Measurements from ENCODE around the gene GNG3. TPM values are rescaled to one million over a fixed set of nuclear protein-coding genes. Genes with fewer than 3 reads are reported as not detected.
A peak's percentile ranks its signal among the peaks of the same experiment; 100 is the strongest.

Gene GNG3
- total RNA-seq, 1 experiment from 2014 or later, result not detected

- TF ChIP-seq ATF3 (IDR thresholded peaks at IDR 0.05) (no peak), YY1 (IDR thresholded peaks at IDR 0.05; ENCODE audit: extremely low read depth, insufficient replicate concordance, low read depth, low read length) (no peak)
Observed at GRCh38 chr11:62727165-62727871, 19.8 kb downstream of the GNG3 start, which contains the start of gene HNRNPUL2 (continued).

GRCh38 chr11:62727872-62728170 is 20.3 kb downstream of the GNG3 start:
- Histone ChIP-seq H3K36me3 (ENCODE audit: control insufficient read depth in 1 of 2, insufficient read depth in 2 of 2, low read length in 2 of 2) (peaks cover 18 to 26% of the 10 kb centered on the region in 2 experiments), H3K9ac (ENCODE audit: low read length) (peak overlapping the region; percentile 93), H3K9me3 (ENCODE audit: control insufficient read depth in 1 of 2, insufficient read depth in 1 of 2, low read depth in 1 of 2, low read length in 2 of 2) (no peaks in the 10 kb centered on the region), H3K9me2 (ENCODE audit: insufficient read depth) (no peaks in the 10 kb centered on the region), H3K4me1 (ENCODE audit: control insufficient read depth in 1 of 2, insufficient read depth in 2 of 2, low read length in 2 of 2) (peaks cover 14 to 25% of the 10 kb centered on the region in 2 experiments), H3K4me2 (ENCODE audit: low read length) (peak overlapping the region; percentile 100), H3K27me3 (ENCODE audit: insufficient read depth, low read length) (no peaks in the 10 kb centered on the region), H3K27ac (ENCODE audit: low read depth, low read length) (peak overlapping the region; percentile 96), H3K79me2 (ENCODE audit: insufficient read depth, low read length) (peaks cover 73% of the 10 kb centered on the region), H4K20me1 (ENCODE audit: insufficient read depth) (peaks cover 8% of the 10 kb centered on the region; the same call in 1 of the 2 replicates), H2AFZ (ENCODE audit: low read depth, low read length, poor library complexity, severe bottlenecking) (peak overlapping the region; percentile 95), H3K4me3 (replicated peaks in 1 of 2; ENCODE audit: low read depth in 1 of 2, low read length in 2 of 2) (peak overlapping the region; percentile 98 to 100)
- ATAC-seq (peak; percentile 68), DNase-seq (ENCODE audit: low read depth, low spot score) (peak; percentile 98)
- CTCF ChIA-PET, result interaction anchor here (0.9 to 2.5 kb wide), 10 partner anchors 22 to 333 kb away, joined by 3 to 10 read pairs (median 4); partner anchors contain the start of genes TAF6L, TMEM179B, TUT1 and ZBTB3
- intact Hi-C loops (cut with micrococcal nuclease), result loop anchor here (2.0 to 5.0 kb wide), 2 partner anchors 34 to 113 kb away; partner anchors contain the start of gene POLR2G
- no TSS peak for BruUV-seq (replicated peaks)
- RAD21 ChIA-PET (ENCODE audit: low non-redundant PET in 1 of 2, low total read pairs in 2 of 2, uncharacterized antibody in 2 of 2, unreplicated experiment in 2 of 2), result no interaction called here
- POLR2A ChIA-PET, result interaction anchor here (0.8 to 4.3 kb wide), 21 partner anchors 18 to 154 kb away, joined by 3 to 59 read pairs (median 4); partner anchors contain the start of genes C11orf98, CSKMT, EEF1G and LBHD1
- TF ChIP-seq REST (IDR thresholded peaks at IDR 0.05; ENCODE audit: low read depth) (no peak), ZFX (IDR thresholded peaks at IDR 0.05) (no peak), MAX (IDR thresholded peaks at IDR 0.05) (no peak), ZNF274 (IDR thresholded peaks at IDR 0.05; ENCODE audit: low read depth, low read length) (no peak), SP1 (IDR thresholded peaks at IDR 0.05; ENCODE audit: low read depth) (peak; percentile 81), YY1 (IDR thresholded peaks at IDR 0.05; ENCODE audit: extremely low read depth, insufficient replicate concordance, low read depth, low read length) (peak; percentile 1), ATF3 (IDR thresholded peaks at IDR 0.05) (no peak)

Data from HCT116 (cell line).